HG03097 (cell line): ENCODE results near the gene SEPTIN3.

Experiments used
- ATAC-seq: cut with Tn5 transposase; IDR thresholded peaks from one replicate; pipeline ENCODE4 v1.9.1; 2021; ENCODE audit not compliant: unreplicated experiment, low FRiP score

Gene SEPTIN3

GRCh38 chr22:42010778-42011177 is 41.5 kb downstream of the SEPTIN3 start:
- no peak for ATAC-seq

- no peak for ATAC-seq
Observed at GRCh38 chr22:42013385-42013784, 44.1 kb downstream of the SEPTIN3 start.

GRCh38 chr22:42016111-42016510 is 46.9 kb downstream of the SEPTIN3 start:
- ATAC-seq, result no peak

- ATAC-seq, result no peak
Observed at GRCh38 chr22:42018224-42018623, 49.0 kb downstream of the SEPTIN3 start.
